ENCODE results near the gene MAGIX.
"Not testable (repeated sequence)": the region's sequence is repeated elsewhere in the genome, so short reads cannot be mapped to it uniquely, and the experiment has no call there.

MAGIX gene

GRCh38 chrX:49147936-49148335 is 14.6 kb upstream of the MAGIX start:
- no peak overlapping the region for H3K4me3 ChIP-seq (ENCODE audit: low read length)
- TF ChIP-seq CTCF (conservative IDR thresholded peaks at IDR 0.05; ENCODE audit: low read depth, low read length): no peak
- DNase-seq (ENCODE audit: low read depth): no peak

GRCh38 chrX:49148390-49149100 is 14.0 kb upstream of the MAGIX start:
- H3K4me3 ChIP-seq (ENCODE audit: low read length); DNase-seq (ENCODE audit: low read depth): not testable (repeated sequence)

- H3K4me3 ChIP-seq (ENCODE audit: low read length); DNase-seq (ENCODE audit: low read depth): not testable (repeated sequence)
These were observed 13.3 kb upstream of the MAGIX start for GRCh38 chrX:49149291-49149690.

- TF ChIP-seq CTCF (conservative IDR thresholded peaks at IDR 0.05; ENCODE audit: low read depth, low read length): no peak
- H3K4me3 ChIP-seq (ENCODE audit: low read length): no peak overlapping the region
- DNase-seq (ENCODE audit: low read depth): no peak
These were observed 9.1 kb upstream of the MAGIX start for GRCh38 chrX:49153467-49153866.

GRCh38 chrX:49155243-49155899 is 7.2 kb upstream of the MAGIX start:
- H3K4me3 ChIP-seq (ENCODE audit: low read length): peak overlapping the region; percentile 33
- TF ChIP-seq CTCF (conservative IDR thresholded peaks at IDR 0.05; ENCODE audit: low read depth, low read length): no peak

GRCh38 chrX:49155900-49156837 is 6.4 kb upstream of the MAGIX start:
- DNase-seq (ENCODE audit: low read depth): peak; percentile 64
- TF ChIP-seq CTCF (conservative IDR thresholded peaks at IDR 0.05; ENCODE audit: low read depth, low read length): peak; percentile 60
- H3K4me3 ChIP-seq (ENCODE audit: low read length): peak overlapping the region; percentile 45

More at GRCh38 chrX:49155243-49155899, 7.2 kb upstream of the MAGIX start:
- no peak for DNase-seq (ENCODE audit: low read depth)

- no peak for DNase-seq (ENCODE audit: low read depth)
- TF ChIP-seq CTCF (conservative IDR thresholded peaks at IDR 0.05; ENCODE audit: low read depth, low read length): no peak
- no peak overlapping the region for H3K4me3 ChIP-seq (ENCODE audit: low read length)
These were observed 5.4 kb upstream of the MAGIX start for GRCh38 chrX:49157194-49157593.

Measured in retinal pigment epithelial cell (primary cell).